MM.1S (cell line): ENCODE results near the gene MPHOSPH9.

Experiments
- DNase-seq: peaks from one replicate; pipeline ENCODE4 v3.0.0-alpha.2; 2015
- H2AFZ ChIP-seq: fragments of 300-600 bp; sonication (generic); 2 replicates; pipeline ENCODE4 v1.6.0; 2016; ENCODE audit warnings: antibody characterized with exemption, low read length
- H3F3A ChIP-seq: fragments of 300-600 bp; sonication (generic); 2 replicates; pipeline ENCODE4 v1.6.1; 2016; ENCODE audit warnings: mild to moderate bottlenecking, antibody characterized with exemption, low read length, moderate library complexity, mixed read lengths; ENCODE audit not compliant: insufficient read depth
- H3K27ac ChIP-seq: fragments of 300-600 bp; sonication (generic); 2 replicates; pipeline ENCODE4 v1.5.1; 2016; ENCODE audit warnings: mild to moderate bottlenecking, low read length
- H3K27me3 ChIP-seq: fragments of 300-600 bp; sonication (generic); replicated peaks from 2 replicates; pipeline ENCODE4 v1.6.0; 2016; ENCODE audit warnings: low read length; ENCODE audit not compliant: insufficient read depth
- H3K36me3 ChIP-seq: fragments of 300-600 bp; sonication (generic); replicated peaks from 2 replicates; pipeline ENCODE4 v1.6.1; 2016; ENCODE audit warnings: mild to moderate bottlenecking, low read length, mixed read lengths; ENCODE audit not compliant: insufficient read depth
- H3K4me1 ChIP-seq: fragments of 300-600 bp; sonication (generic); 2 replicates; pipeline ENCODE4 v1.6.1; 2016; ENCODE audit warnings: low read length, mixed read lengths
- H3K4me2 ChIP-seq: fragments of 300-600 bp; sonication (generic); 2 replicates; pipeline ENCODE4 v1.6.0; 2016; ENCODE audit warnings: low read depth, low read length
- H3K4me3 ChIP-seq: fragments of 300-600 bp; sonication (generic); 2 replicates; pipeline ENCODE4 v1.5.1; 2016; ENCODE audit warnings: low read length, mixed read lengths
- H3K79me2 ChIP-seq: fragments of 300-600 bp; sonication (generic); 2 replicates; pipeline ENCODE4 v1.6.1; 2016; ENCODE audit warnings: mixed run types, low read length, mixed read lengths
- H3K9ac ChIP-seq: fragments of 300-600 bp; sonication (generic); 2 replicates; pipeline ENCODE4 v1.6.1; 2016; ENCODE audit warnings: low read length, mixed read lengths
- H3K9me2 ChIP-seq: fragments of 300-600 bp; sonication (generic); replicated peaks from 2 replicates; pipeline ENCODE4 v1.6.1; 2016; ENCODE audit warnings: mild to moderate bottlenecking, low read length, mixed read lengths; ENCODE audit not compliant: insufficient read depth
- H3K9me3 ChIP-seq: fragments of 300-600 bp; sonication (generic); replicated peaks from 2 replicates; pipeline ENCODE4 v1.6.1; 2016; ENCODE audit warnings: mild to moderate bottlenecking, low read length, mixed read lengths; ENCODE audit not compliant: insufficient read depth
- H4K20me1 ChIP-seq: fragments of 300-600 bp; sonication (generic); 2 replicates; pipeline ENCODE4 v1.6.1; 2016; ENCODE audit warnings: mild to moderate bottlenecking, low read length, moderate library complexity, mixed read lengths; ENCODE audit not compliant: insufficient read depth
- CTCF ChIP-seq: fragments of 300-600 bp; sonication (generic); IDR thresholded peaks from 2 replicates; pipeline ENCODE4 v1.5.1; 2016; ENCODE audit warnings: antibody characterized with exemption, low read length, mixed read lengths
- EZH2 ChIP-seq: fragments of 300-600 bp; sonication (generic); optimal IDR thresholded peaks from 2 replicates; pipeline ENCODE3; 2017; ENCODE audit warnings: low read depth, mild to moderate bottlenecking, antibody characterized with exemption, low read length, mixed read lengths
- EZH2phosphoT487 ChIP-seq: fragments of 300-600 bp; sonication (generic); IDR thresholded peaks from 2 replicates; pipeline ENCODE4 v1.6.1; 2018; ENCODE audit warnings: antibody characterized with exemption, low read length

Gene MPHOSPH9

GRCh38 chr12:123141615-123142517 lies 91.1 kb downstream of the MPHOSPH9 start:
- Histone ChIP-seq H3F3A (no peaks in the 10 kb centered on the region), H4K20me1 (no peaks in the 10 kb centered on the region), H3K9ac (no peak overlapping the region), H3K27me3 (no peaks in the 10 kb centered on the region), H3K9me3 (no peaks in the 10 kb centered on the region), H3K9me2 (no peaks in the 10 kb centered on the region), H3K4me1 (no peaks in the 10 kb centered on the region), H3K4me3 (no peak overlapping the region), H3K4me2 (no peak overlapping the region), H3K36me3 (no peaks in the 10 kb centered on the region), H2AFZ (no peak overlapping the region), H3K79me2 (no peaks in the 10 kb centered on the region), H3K27ac (no peak overlapping the region)
- TF ChIP-seq EZH2 (no peak), CTCF (no peak), EZH2phosphoT487 (no peak)
- DNase-seq = no peak

DNA sequence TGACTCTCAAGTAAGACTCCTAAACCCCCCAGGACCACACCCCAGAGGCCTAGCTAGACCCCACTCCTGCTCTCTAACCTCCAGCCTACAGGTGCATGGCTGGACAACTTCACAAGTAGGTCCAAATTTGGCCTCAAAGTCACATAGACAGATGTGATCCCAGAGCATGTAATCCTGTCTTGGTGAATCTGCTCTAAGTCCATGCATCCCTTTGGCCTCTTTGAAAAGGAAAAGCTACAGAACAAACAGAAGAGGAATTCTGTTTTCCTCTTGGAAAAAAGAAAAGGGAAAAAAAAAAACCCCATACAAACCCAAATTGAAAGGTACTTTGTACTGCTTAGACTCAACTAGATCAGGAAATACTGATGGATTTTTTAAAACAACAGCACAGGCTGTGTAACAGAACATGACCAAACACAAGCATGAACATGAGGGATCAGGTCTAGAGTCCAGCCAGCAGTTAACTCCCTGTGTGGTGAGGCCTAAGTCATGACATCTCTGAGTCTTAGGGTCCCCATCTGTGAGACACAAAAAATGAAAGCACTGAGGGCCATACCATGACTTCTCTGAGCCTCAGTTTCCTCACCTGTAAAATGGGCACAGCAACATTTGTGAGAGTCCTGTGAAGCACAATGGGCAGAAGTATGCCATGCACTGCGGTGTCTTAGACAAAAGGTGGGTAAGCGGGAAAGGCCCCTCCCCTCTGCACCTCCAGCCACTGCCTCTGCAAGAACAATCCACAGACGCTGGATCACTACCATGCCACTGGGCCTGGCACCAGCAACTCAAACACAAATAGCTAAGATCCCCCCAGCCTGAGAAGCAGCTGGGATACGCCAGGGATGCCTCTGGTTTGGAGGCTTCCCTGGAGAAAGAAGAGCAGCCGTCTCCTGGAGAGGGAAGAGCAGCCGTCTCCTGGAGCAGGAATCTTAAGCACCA lies 92.0 kb downstream of the MPHOSPH9 start:
- no peak overlapping the region for H3K9ac ChIP-seq
- no peak overlapping the region for H3K27ac ChIP-seq
- no peaks in the 10 kb centered on the region for H3K27me3 ChIP-seq
- no peaks in the 10 kb centered on the region for H3K79me2 ChIP-seq
- H3K9me2 ChIP-seq = no peaks in the 10 kb centered on the region
- H4K20me1 ChIP-seq = no peaks in the 10 kb centered on the region
- no peak for DNase-seq
- no peaks in the 10 kb centered on the region for H3K4me1 ChIP-seq
- H3K4me3 ChIP-seq = no peak overlapping the region
- H3F3A ChIP-seq = no peaks in the 10 kb centered on the region
- no peak overlapping the region for H3K4me2 ChIP-seq
- H2AFZ ChIP-seq = no peak overlapping the region
- no peak for TF ChIP-seq CTCF
- no peak for TF ChIP-seq EZH2phosphoT487
- TF ChIP-seq EZH2 = no peak
- no peaks in the 10 kb centered on the region for H3K9me3 ChIP-seq
- H3K36me3 ChIP-seq = no peaks in the 10 kb centered on the region

DNA sequence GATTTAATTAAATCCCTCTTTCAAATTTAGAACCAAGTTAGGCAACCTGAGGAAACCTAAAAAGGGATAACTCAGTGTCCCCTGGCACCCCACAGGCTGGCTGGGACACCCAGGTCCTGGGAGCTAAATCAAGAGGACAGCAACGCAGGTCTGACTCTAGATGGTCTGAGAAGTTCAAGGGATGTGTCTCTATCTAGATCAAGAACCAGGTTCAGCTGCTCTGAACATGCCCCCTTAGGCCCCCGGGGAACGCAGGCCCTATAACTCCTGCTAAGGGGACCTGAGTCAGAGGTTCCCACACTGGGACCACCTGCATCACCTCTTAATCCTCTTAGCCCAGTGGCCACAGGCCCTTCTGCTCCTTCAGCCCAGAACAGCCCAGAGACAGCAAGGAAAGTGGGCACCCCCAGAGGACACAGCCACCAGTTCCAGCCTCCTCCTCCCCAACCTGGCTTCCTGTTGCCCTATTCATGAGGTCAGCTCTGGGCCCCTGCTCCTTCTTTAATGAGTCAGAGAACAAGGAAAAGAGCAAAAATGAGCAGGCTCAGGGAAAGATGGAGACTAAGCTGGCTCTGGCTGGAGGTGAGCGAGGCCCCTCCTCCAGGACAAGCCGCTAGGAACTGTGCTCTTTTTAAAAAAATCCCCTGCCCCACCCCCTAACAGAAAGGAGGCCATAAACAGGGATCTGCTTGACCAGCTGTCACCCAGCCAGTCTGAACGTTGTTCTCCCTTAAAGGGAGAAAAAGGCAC lies 92.8 kb downstream of the MPHOSPH9 start:
- Histone ChIP-seq H3K4me3 (no peak overlapping the region), H4K20me1 (no peaks in the 10 kb centered on the region), H3K9me3 (no peaks in the 10 kb centered on the region), H3K9me2 (no peaks in the 10 kb centered on the region), H3K4me1 (no peaks in the 10 kb centered on the region), H3F3A (no peaks in the 10 kb centered on the region), H3K36me3 (no peaks in the 10 kb centered on the region), H3K9ac (no peak overlapping the region), H3K27ac (no peak overlapping the region), H3K79me2 (no peaks in the 10 kb centered on the region), H3K27me3 (no peaks in the 10 kb centered on the region), H2AFZ (no peak overlapping the region), H3K4me2 (no peak overlapping the region)
- no peak for DNase-seq
- TF ChIP-seq EZH2phosphoT487 = no peak
- TF ChIP-seq CTCF = no peak
